GM23338 (cell line): ENCODE results near the gene CD82. TPM values are rescaled to one million over a fixed set of nuclear protein-coding genes. Genes with fewer than 3 reads are reported as not detected.

Experiments
- ATAC-seq: fragments of 200-7000 bp; cut with Tn5 transposase; 3 replicates; pipeline ENCODE4 v1.9.1; 2020
- DNase-seq: peaks from one replicate; pipeline ENCODE4 v3.0.0-alpha.2; 2015; ENCODE audit warnings: low spot score
- H2AFZ ChIP-seq: fragments of 200-600 bp; sonication (generic); 2 replicates; pipeline ENCODE4 v1.8.0; 2016; ENCODE audit warnings: antibody characterized with exemption, mild to moderate bottlenecking, moderate library complexity
- H3F3A ChIP-seq: fragments of 200-600 bp; sonication (generic); replicated peaks from 2 replicates; pipeline ENCODE4 v1.8.0; 2017; ENCODE audit warnings: antibody characterized with exemption, mixed run types, low read depth
- H3K27ac ChIP-seq: fragments of 200-600 bp; sonication (generic); 2 replicates; pipeline ENCODE4 v1.6.1; 2016; ENCODE audit warnings: low read depth
- H3K27me3 ChIP-seq: fragments of 200-600 bp; sonication (generic); 2 replicates; pipeline ENCODE4 v1.8.0; 2016; ENCODE audit warnings: mild to moderate bottlenecking, mixed run types, moderate library complexity; ENCODE audit not compliant: insufficient read depth
- H3K36me3 ChIP-seq: fragments of 200-600 bp; sonication (generic); 2 replicates; pipeline ENCODE4 v1.8.0; 2016; ENCODE audit warnings: mild to moderate bottlenecking; ENCODE audit not compliant: insufficient read depth
- H3K4me1 ChIP-seq: fragments of 200-600 bp; sonication (generic); 2 replicates; pipeline ENCODE4 v1.8.0; 2016; ENCODE audit warnings: mild to moderate bottlenecking, moderate library complexity; ENCODE audit not compliant: insufficient read depth
- H3K4me2 ChIP-seq: fragments of 200-600 bp; sonication (generic); 2 replicates; pipeline ENCODE4 v1.7.1; 2017; ENCODE audit warnings: mixed run types
- H3K4me3 ChIP-seq: fragments of 200-600 bp; sonication (generic); 2 replicates; pipeline ENCODE4 v1.6.1; 2016; ENCODE audit warnings: mixed run types
- H3K79me2 ChIP-seq: fragments of 200-600 bp; sonication (generic); replicated peaks from 2 replicates; pipeline ENCODE4 v1.8.0; 2017; ENCODE audit warnings: mild to moderate bottlenecking; ENCODE audit not compliant: insufficient read depth
- H3K9me2 ChIP-seq: fragments of 200-600 bp; sonication (generic); 2 replicates; pipeline ENCODE4 v1.8.0; 2017; ENCODE audit not compliant: insufficient read depth
- H4K20me1 ChIP-seq: fragments of 200-600 bp; sonication (generic); replicated peaks from 2 replicates; pipeline ENCODE4 v1.8.0; 2017; ENCODE audit warnings: mild to moderate bottlenecking; ENCODE audit not compliant: insufficient read depth
- H3K27ac Mint-ChIP-seq: 2 replicates; pipeline ENCODE4 v1.8.0; 2020; ENCODE audit warnings: inconsistent platforms, mild to moderate bottlenecking, moderate library complexity, mixed read lengths
- H3K27me3 Mint-ChIP-seq: 3 replicates; pipeline ENCODE4 v1.8.0; 2022; ENCODE audit warnings: low read depth, mild to moderate bottlenecking, moderate library complexity, mixed read lengths, inconsistent platforms; ENCODE audit not compliant: insufficient read depth, poor library complexity
- H3K36me3 Mint-ChIP-seq: 3 replicates; pipeline ENCODE4 v1.8.0; 2021; ENCODE audit warnings: low read depth, mild to moderate bottlenecking, inconsistent platforms, moderate library complexity, mixed read lengths
- H3K4me1 Mint-ChIP-seq: 3 replicates; pipeline ENCODE4 v1.8.0; 2020; ENCODE audit warnings: mild to moderate bottlenecking, inconsistent platforms, mixed read lengths
- H3K4me3 Mint-ChIP-seq: 3 replicates; pipeline ENCODE4 v1.8.0; 2021; ENCODE audit warnings: moderate library complexity, mild to moderate bottlenecking, inconsistent platforms, mixed read lengths
- H3K9me3 Mint-ChIP-seq: 3 replicates; pipeline ENCODE4 v1.8.0; 2020; ENCODE audit warnings: moderate library complexity, mild to moderate bottlenecking, inconsistent platforms, mixed read lengths
- CREB1 ChIP-seq: fragments of 250-450 bp; sonication (Bioruptor Pico); IDR thresholded peaks from 2 replicates; pipeline ENCODE4 v1.5.0; 2020; ENCODE audit warnings: low read depth, mild to moderate bottlenecking, moderate library complexity
- CTCF ChIP-seq, 2 experiments: fragments of 200-600 bp in 1 of 2; sonication (generic) in 1 of 2; conservative IDR thresholded peaks; 2 replicates each; pipeline versions ENCODE4 v1.5.1 to v1.6.1; 2016 to 2017; ENCODE audit warnings: antibody characterized with exemption in 2 of 2, low read depth in 2 of 2, mild to moderate bottlenecking in 2 of 2, moderate library complexity in 1 of 2
- ETS1 ChIP-seq: IDR thresholded peaks from 2 replicates; pipeline ENCODE4 v1.6.1; 2016; ENCODE audit warnings: antibody characterized with exemption
- EZH2 ChIP-seq: fragments of 200-600 bp; sonication (generic); IDR thresholded peaks from one replicate; pipeline ENCODE4 v1.8.0; 2017; ENCODE audit warnings: antibody characterized with exemption, mild to moderate bottlenecking, low read depth; ENCODE audit not compliant: unreplicated experiment
- EZH2phosphoT487 ChIP-seq: fragments of 200-600 bp; sonication (generic); IDR thresholded peaks from one replicate; pipeline ENCODE4 v1.8.1; 2018; ENCODE audit warnings: antibody characterized with exemption; ENCODE audit not compliant: unreplicated experiment
- JUNB ChIP-seq: IDR thresholded peaks from one replicate; pipeline ENCODE4 v1.6.1; 2016; ENCODE audit warnings: antibody characterized with exemption; ENCODE audit not compliant: unreplicated experiment
- NANOG ChIP-seq: IDR thresholded peaks from 2 replicates; pipeline ENCODE4 v1.6.1; 2016; ENCODE audit warnings: antibody characterized with exemption, borderline replicate concordance
- POLR2AphosphoS5 ChIP-seq: IDR thresholded peaks from 2 replicates; pipeline ENCODE4 v1.6.1; 2016; ENCODE audit warnings: antibody characterized with exemption, low read depth
- STAT1 ChIP-seq: IDR thresholded peaks from one replicate; pipeline ENCODE4 v1.6.1; 2016; ENCODE audit warnings: antibody characterized with exemption; ENCODE audit not compliant: unreplicated experiment
- ZNF114 ChIP-seq: fragments of 250-450 bp; sonication (Bioruptor Pico); IDR thresholded peaks from 2 replicates; pipeline ENCODE4 v1.5.0; 2020; ENCODE audit warnings: mild to moderate bottlenecking, moderate library complexity
- ZNF331 ChIP-seq: fragments of 250-450 bp; sonication (Bioruptor Pico); IDR thresholded peaks from 2 replicates; pipeline ENCODE4 v1.5.0; 2020; ENCODE audit warnings: low read depth, mild to moderate bottlenecking, moderate library complexity
- polyA plus RNA-seq: library from polyadenylated mRNA; unstranded; fragments of >200 nt; fragmentation: Nextera tagmentation; extraction: Ambion mirVana; gene quantifications from 2 replicates; pipeline ENCODE4 v1.2.1, GENCODE V29; 2016
- total RNA-seq: library from RNA; depleted of rRNA; stranded (reverse); fragments of >200 nt; shearing (Covaris generic); gene quantifications from 2 replicates; pipeline ENCODE4 v1.2.3, GENCODE V29; 2014
- TF ChIP-seq, protein P1 (sequence below): fragments of 250-450 bp; sonication (Bioruptor Pico); IDR thresholded peaks from 2 replicates; pipeline ENCODE4 v1.5.0; 2020; ENCODE audit warnings: mild to moderate bottlenecking, moderate library complexity
- TF ChIP-seq, protein P2 (sequence below): IDR thresholded peaks from one replicate; pipeline ENCODE4 v1.6.1; 2018; ENCODE audit warnings: antibody characterized with exemption; ENCODE audit not compliant: unreplicated experiment

The CD82 gene
- total and polyA plus RNA-seq, 2 experiments from 2014 or later = 4.4 to 4.9 TPM

- Histone ChIP-seq H3F3A (no peaks in the 10 kb centered on the region), H2AFZ (no peak overlapping the region), H3K9me2 (no peaks in the 10 kb centered on the region), H4K20me1 (no peaks in the 10 kb centered on the region), H3K27ac (no peak overlapping the region), H3K27me3 (no peaks in the 10 kb centered on the region), H3K4me3 (no peak overlapping the region), H3K4me1 (peaks cover 7% of the 10 kb centered on the region; the same call in 1 of the 2 replicates), H3K4me2 (no peak overlapping the region), H3K79me2 (no peaks in the 10 kb centered on the region), H3K36me3 (no peaks in the 10 kb centered on the region)
- Mint-ChIP-seq H3K27ac (no peak overlapping the region), H3K9me3 (no peaks in the 10 kb centered on the region), H3K36me3 (no peaks in the 10 kb centered on the region), H3K4me1 (peaks cover 10% of the 10 kb centered on the region), H3K4me3 (no peak overlapping the region), H3K27me3 (peaks cover 12% of the 10 kb centered on the region)
- no peak for TF ChIP-seq CTCF (conservative IDR thresholded peaks at IDR 0.05; ENCODE audit: low read depth in 2 of 2)
- no peak for TF ChIP-seq ZNF114 (CRISPR knock-in tag)
- TF ChIP-seq, protein P1, sequence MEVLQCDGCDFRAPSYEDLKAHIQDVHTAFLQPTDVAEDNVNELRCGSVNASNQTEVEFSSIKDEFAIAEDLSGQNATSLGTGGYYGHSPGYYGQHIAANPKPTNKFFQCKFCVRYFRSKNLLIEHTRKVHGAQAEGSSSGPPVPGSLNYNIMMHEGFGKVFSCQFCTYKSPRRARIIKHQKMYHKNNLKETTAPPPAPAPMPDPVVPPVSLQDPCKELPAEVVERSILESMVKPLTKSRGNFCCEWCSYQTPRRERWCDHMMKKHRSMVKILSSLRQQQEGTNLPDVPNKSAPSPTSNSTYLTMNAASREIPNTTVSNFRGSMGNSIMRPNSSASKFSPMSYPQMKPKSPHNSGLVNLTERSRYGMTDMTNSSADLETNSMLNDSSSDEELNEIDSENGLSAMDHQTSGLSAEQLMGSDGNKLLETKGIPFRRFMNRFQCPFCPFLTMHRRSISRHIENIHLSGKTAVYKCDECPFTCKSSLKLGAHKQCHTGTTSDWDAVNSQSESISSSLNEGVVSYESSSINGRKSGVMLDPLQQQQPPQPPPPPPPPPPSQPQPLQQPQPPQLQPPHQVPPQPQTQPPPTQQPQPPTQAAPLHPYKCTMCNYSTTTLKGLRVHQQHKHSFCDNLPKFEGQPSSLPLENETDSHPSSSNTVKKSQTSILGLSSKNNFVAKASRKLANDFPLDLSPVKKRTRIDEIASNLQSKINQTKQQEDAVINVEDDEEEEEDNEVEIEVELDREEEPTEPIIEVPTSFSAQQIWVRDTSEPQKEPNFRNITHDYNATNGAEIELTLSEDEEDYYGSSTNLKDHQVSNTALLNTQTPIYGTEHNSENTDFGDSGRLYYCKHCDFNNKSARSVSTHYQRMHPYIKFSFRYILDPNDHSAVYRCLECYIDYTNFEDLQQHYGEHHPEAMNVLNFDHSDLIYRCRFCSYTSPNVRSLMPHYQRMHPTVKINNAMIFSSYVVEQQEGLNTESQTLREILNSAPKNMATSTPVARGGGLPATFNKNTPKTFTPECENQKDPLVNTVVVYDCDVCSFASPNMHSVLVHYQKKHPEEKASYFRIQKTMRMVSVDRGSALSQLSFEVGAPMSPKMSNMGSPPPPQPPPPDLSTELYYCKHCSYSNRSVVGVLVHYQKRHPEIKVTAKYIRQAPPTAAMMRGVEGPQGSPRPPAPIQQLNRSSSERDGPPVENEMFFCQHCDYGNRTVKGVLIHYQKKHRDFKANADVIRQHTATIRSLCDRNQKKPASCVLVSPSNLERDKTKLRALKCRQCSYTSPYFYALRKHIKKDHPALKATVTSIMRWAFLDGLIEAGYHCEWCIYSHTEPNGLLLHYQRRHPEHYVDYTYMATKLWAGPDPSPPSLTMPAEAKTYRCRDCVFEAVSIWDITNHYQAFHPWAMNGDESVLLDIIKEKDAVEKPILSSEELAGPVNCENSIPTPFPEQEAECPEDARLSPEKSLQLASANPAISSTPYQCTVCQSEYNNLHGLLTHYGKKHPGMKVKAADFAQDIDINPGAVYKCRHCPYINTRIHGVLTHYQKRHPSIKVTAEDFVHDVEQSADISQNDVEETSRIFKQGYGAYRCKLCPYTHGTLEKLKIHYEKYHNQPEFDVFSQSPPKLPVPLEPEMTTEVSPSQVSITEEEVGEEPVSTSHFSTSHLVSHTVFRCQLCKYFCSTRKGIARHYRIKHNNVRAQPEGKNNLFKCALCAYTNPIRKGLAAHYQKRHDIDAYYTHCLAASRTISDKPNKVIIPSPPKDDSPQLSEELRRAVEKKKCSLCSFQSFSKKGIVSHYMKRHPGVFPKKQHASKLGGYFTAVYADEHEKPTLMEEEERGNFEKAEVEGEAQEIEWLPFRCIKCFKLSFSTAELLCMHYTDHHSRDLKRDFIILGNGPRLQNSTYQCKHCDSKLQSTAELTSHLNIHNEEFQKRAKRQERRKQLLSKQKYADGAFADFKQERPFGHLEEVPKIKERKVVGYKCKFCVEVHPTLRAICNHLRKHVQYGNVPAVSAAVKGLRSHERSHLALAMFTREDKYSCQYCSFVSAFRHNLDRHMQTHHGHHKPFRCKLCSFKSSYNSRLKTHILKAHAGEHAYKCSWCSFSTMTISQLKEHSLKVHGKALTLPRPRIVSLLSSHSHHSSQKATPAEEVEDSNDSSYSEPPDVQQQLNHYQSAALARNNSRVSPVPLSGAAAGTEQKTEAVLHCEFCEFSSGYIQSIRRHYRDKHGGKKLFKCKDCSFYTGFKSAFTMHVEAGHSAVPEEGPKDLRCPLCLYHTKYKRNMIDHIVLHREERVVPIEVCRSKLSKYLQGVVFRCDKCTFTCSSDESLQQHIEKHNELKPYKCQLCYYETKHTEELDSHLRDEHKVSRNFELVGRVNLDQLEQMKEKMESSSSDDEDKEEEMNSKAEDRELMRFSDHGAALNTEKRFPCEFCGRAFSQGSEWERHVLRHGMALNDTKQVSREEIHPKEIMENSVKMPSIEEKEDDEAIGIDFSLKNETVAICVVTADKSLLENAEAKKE (CRISPR knock-in tag) = no peak
- no peak for TF ChIP-seq ETS1
- no peak for TF ChIP-seq EZH2
- TF ChIP-seq NANOG = no peak
- TF ChIP-seq POLR2AphosphoS5 = no peak
- TF ChIP-seq CREB1 (CRISPR knock-in tag) = no peak
- TF ChIP-seq EZH2phosphoT487 = no peak
- no peak for TF ChIP-seq JUNB
- TF ChIP-seq, protein P2, sequence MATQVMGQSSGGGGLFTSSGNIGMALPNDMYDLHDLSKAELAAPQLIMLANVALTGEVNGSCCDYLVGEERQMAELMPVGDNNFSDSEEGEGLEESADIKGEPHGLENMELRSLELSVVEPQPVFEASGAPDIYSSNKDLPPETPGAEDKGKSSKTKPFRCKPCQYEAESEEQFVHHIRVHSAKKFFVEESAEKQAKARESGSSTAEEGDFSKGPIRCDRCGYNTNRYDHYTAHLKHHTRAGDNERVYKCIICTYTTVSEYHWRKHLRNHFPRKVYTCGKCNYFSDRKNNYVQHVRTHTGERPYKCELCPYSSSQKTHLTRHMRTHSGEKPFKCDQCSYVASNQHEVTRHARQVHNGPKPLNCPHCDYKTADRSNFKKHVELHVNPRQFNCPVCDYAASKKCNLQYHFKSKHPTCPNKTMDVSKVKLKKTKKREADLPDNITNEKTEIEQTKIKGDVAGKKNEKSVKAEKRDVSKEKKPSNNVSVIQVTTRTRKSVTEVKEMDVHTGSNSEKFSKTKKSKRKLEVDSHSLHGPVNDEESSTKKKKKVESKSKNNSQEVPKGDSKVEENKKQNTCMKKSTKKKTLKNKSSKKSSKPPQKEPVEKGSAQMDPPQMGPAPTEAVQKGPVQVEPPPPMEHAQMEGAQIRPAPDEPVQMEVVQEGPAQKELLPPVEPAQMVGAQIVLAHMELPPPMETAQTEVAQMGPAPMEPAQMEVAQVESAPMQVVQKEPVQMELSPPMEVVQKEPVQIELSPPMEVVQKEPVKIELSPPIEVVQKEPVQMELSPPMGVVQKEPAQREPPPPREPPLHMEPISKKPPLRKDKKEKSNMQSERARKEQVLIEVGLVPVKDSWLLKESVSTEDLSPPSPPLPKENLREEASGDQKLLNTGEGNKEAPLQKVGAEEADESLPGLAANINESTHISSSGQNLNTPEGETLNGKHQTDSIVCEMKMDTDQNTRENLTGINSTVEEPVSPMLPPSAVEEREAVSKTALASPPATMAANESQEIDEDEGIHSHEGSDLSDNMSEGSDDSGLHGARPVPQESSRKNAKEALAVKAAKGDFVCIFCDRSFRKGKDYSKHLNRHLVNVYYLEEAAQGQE = no peak
- no peak for TF ChIP-seq STAT1
- no peak for TF ChIP-seq ZNF331 (CRISPR knock-in tag)
- DNase-seq (no peak), ATAC-seq (no peak)
Measured at GRCh38 chr11:44536788-44537516, 28.5 kb upstream of the CD82 start.
